Upper lobe of left lung (tissue), 6 donors: ENCODE data around the gene SERINC5. TPM values are rescaled to one million over a fixed set of nuclear protein-coding genes. Genes with fewer than 3 reads are reported as not detected.

Source experiments
- ATAC-seq, 2 donors: fragments of 200-7000 bp; cut with Tn5 transposase; one replicate each; pipeline ENCODE4 v1.9.1; 2022; ENCODE audit warnings: mild to moderate bottlenecking in 2 of 2, moderate library complexity in 2 of 2; ENCODE audit not compliant: low FRiP score in 2 of 2
- DNase-seq, 2 donors: peaks; one replicate each; pipeline ENCODE4 v3.0.0-alpha.2; 2019 to 2020
- H3K27ac ChIP-seq, 4 donors: fragments of 200-600 bp; sonication (generic); one replicate each; pipeline ENCODE4 v1.5.1; 2016 to 2019
- H3K27me3 ChIP-seq, 4 donors: fragments of 200-600 bp; sonication (generic); one replicate each; pipeline ENCODE4 v1.5.1; 2017 to 2019
- H3K36me3 ChIP-seq, 4 donors: fragments of 200-600 bp; sonication (generic); one replicate each; pipeline ENCODE4 v1.5.1; 2016 to 2019
- H3K4me1 ChIP-seq, 4 donors: fragments of 200-600 bp; sonication (generic); one replicate each; pipeline ENCODE4 v1.5.1; 2018 to 2019
- H3K4me3 ChIP-seq, 4 donors: fragments of 200-600 bp; sonication (generic); one replicate each; pipeline ENCODE4 v1.5.1; 2017 to 2019; ENCODE audit warnings: mild to moderate bottlenecking in 2 of 4, moderate library complexity in 1 of 4
- H3K9me3 ChIP-seq, 4 donors: fragments of 200-600 bp; sonication (generic); one replicate each; pipeline ENCODE4 v1.5.1; 2018 to 2019
- CTCF ChIP-seq, 6 experiments: fragments of 450-650 bp in 4 of 6; fragments of 200-600 bp in 2 of 6; sonication (generic) in 2 of 6; IDR thresholded peaks; one replicate each; pipeline ENCODE4 v1.5.1; 2016 to 2019; ENCODE audit warnings: antibody characterized with exemption in 6 of 6
- EP300 ChIP-seq, 4 donors: sonication (generic); formaldehyde crosslinking; IDR thresholded peaks; one replicate each; pipeline ENCODE4 v1.5.1; 2017; ENCODE audit warnings: antibody characterized with exemption in 4 of 4, control low read depth in 2 of 4
- POLR2A ChIP-seq, 4 donors: fragments of 450-650 bp; IDR thresholded peaks; one replicate each; pipeline ENCODE4 v1.5.1; 2016 to 2017; ENCODE audit warnings: antibody characterized with exemption in 4 of 4, mild to moderate bottlenecking in 2 of 4
- POLR2AphosphoS5 ChIP-seq, 2 donors: sonication (generic); formaldehyde crosslinking; IDR thresholded peaks; one replicate each; pipeline ENCODE4 v1.5.1; 2017; ENCODE audit warnings: antibody characterized with exemption in 2 of 2
- WGBS, 2 donors: methylation state at CpG; one replicate each; pipeline ENCODE4 v1.1.5; 2017 to 2018; 5-methylcytosine and 5-hydroxymethylcytosine counted together
- total RNA-seq, 6 donors: library from RNA; depleted of rRNA in 4 of 6; stranded (reverse); fragments of >200 nt in 4 of 6; gene quantifications; one replicate each; pipeline versions ENCODE4 v1.1.0 to v1.2.1, GENCODE V29; 2016 to 2021
- donor health status: DM: no; HTN: no; CAD: no; lungs with moderate emphysema.
- donor health status: DM: no; HTN: yes; CAD: no; lungs with severe emphysema.

SERINC5 gene
- total RNA-seq, 6 donors from 2014 or later = 27.3 to 62.4 (median 41.3) TPM

- Histone ChIP-seq H3K36me3 (no peaks in the 10 kb centered on the region), H3K9me3 (no peaks in the 10 kb centered on the region), H3K27me3 (no peaks in the 10 kb centered on the region), H3K27ac (no peak overlapping the region), H3K4me1 (peaks cover 9 to 42% (median 23%) of the 10 kb centered on the region in 4 donors), H3K4me3 (no peak overlapping the region)
- 81 to 89% methylated on average over 5 of the region's 5 CpGs for whole genome bisulfite sequencing, 2 donors
- TF ChIP-seq POLR2A (IDR thresholded peaks at IDR 0.05) = no peak
- TF ChIP-seq EP300 (IDR thresholded peaks at IDR 0.05) = no peak
- no peak for TF ChIP-seq CTCF (IDR thresholded peaks at IDR 0.05)
- TF ChIP-seq POLR2AphosphoS5 (IDR thresholded peaks at IDR 0.05) = no peak
- ATAC-seq (no peak), DNase-seq (no peak)
These were observed 35.5 kb downstream of the SERINC5 start for GRCh38 chr5:80220245-80220897.

- 62 to 67% methylated on average over 4 of the region's 4 CpGs for WGBS, 2 donors
- Histone ChIP-seq H3K9me3 (no peaks in the 10 kb centered on the region), H3K27ac (no peak overlapping the region), H3K36me3 (no peaks in the 10 kb centered on the region), H3K4me3 (no peak overlapping the region), H3K27me3 (no peaks in the 10 kb centered on the region), H3K4me1 (peaks cover 9 to 47% (median 23%) of the 10 kb centered on the region in 4 donors)
- DNase-seq (no peak), ATAC-seq (no peak)
- TF ChIP-seq POLR2AphosphoS5 (IDR thresholded peaks at IDR 0.05) (no peak), POLR2A (IDR thresholded peaks at IDR 0.05) (no peak), EP300 (IDR thresholded peaks at IDR 0.05) (no peak), CTCF (IDR thresholded peaks at IDR 0.05) (no peak)
These were observed 36.5 kb downstream of the SERINC5 start for GRCh38 chr5:80219391-80219790.

GRCh38 chr5:80217667-80218066 is 38.2 kb downstream of the SERINC5 start:
- Histone ChIP-seq H3K4me1 (peaks cover 13 to 54% (median 32%) of the 10 kb centered on the region in 4 donors), H3K36me3 (no peaks in the 10 kb centered on the region), H3K27ac (peak overlapping the region in 2 of 4 donors; percentile 36 to 56), H3K27me3 (no peaks in the 10 kb centered on the region), H3K9me3 (no peaks in the 10 kb centered on the region), H3K4me3 (no peak overlapping the region)
- DNase-seq = no peak
- TF ChIP-seq EP300 (IDR thresholded peaks at IDR 0.05) (no peak), POLR2AphosphoS5 (IDR thresholded peaks at IDR 0.05) (no peak), CTCF (IDR thresholded peaks at IDR 0.05) (no peak), POLR2A (IDR thresholded peaks at IDR 0.05) (no peak)
- 65 to 73% methylated on average over 2 of the region's 2 CpGs for WGBS, 2 donors
- no peak for ATAC-seq

- H3K27ac ChIP-seq = peak overlapping the region; percentile 6 to 61 (median 46)
- H3K27me3 ChIP-seq = no peaks in the 10 kb centered on the region
- WGBS, 2 donors = 52 to 54% methylated on average over 12 of the region's 12 CpGs
- peak in 1 of 2 donors; percentile 89 for DNase-seq
- H3K4me3 ChIP-seq = peak overlapping the region in 1 of 4 donors; percentile 29
- no peaks in the 10 kb centered on the region for H3K36me3 ChIP-seq
- H3K4me1 ChIP-seq = peaks cover 13 to 54% (median 32%) of the 10 kb centered on the region in 4 donors
- TF ChIP-seq POLR2AphosphoS5 (IDR thresholded peaks at IDR 0.05) (no peak), EP300 (IDR thresholded peaks at IDR 0.05) (no peak), POLR2A (IDR thresholded peaks at IDR 0.05) (no peak), CTCF (IDR thresholded peaks at IDR 0.05) (no peak)
- H3K9me3 ChIP-seq = no peaks in the 10 kb centered on the region
- ATAC-seq = peak; percentile 66 to 88
These were observed 38.9 kb downstream of the SERINC5 start for GRCh38 chr5:80216753-80217596.
